Measurements from ENCODE around the gene C1QTNF12.
"Not testable (repeated sequence)": the region's sequence is repeated elsewhere in the genome, so short reads cannot be mapped to it uniquely, and the experiment has no call there.

C1QTNF12 gene

GRCh38 chr1:1259951-1260600 is 13.6 kb upstream of the C1QTNF12 start:
- no peak for DNase-seq (ENCODE audit: extremely low read depth in 1 of 2, low read depth in 1 of 2)

- no peak for DNase-seq (ENCODE audit: extremely low read depth in 1 of 2, low read depth in 1 of 2)
Measured at GRCh38 chr1:1259540-1259939, 13.0 kb upstream of the C1QTNF12 start.

- no peak for DNase-seq (ENCODE audit: extremely low read depth in 1 of 2, low read depth in 1 of 2)
Measured at GRCh38 chr1:1259119-1259488, 12.6 kb upstream of the C1QTNF12 start.

- DNase-seq (ENCODE audit: extremely low read depth in 1 of 2, low read depth in 1 of 2), result no peak
Measured at GRCh38 chr1:1256956-1257871, 10.7 kb upstream of the C1QTNF12 start.

- no peak for DNase-seq (ENCODE audit: extremely low read depth in 1 of 2, low read depth in 1 of 2)
Measured at GRCh38 chr1:1255611-1256010, 9.1 kb upstream of the C1QTNF12 start.

- DNase-seq (ENCODE audit: extremely low read depth in 1 of 2, low read depth in 1 of 2), result no peak
Measured at GRCh38 chr1:1255078-1255477, 8.6 kb upstream of the C1QTNF12 start.

- DNase-seq (ENCODE audit: extremely low read depth in 1 of 2, low read depth in 1 of 2), result no peak
Measured at GRCh38 chr1:1254667-1254998, 8.1 kb upstream of the C1QTNF12 start.

GRCh38 chr1:1253972-1254666 is 7.6 kb upstream of the C1QTNF12 start:
- no peak for DNase-seq (ENCODE audit: extremely low read depth in 1 of 2, low read depth in 1 of 2)

GRCh38 chr1:1253314-1253713 is 6.8 kb upstream of the C1QTNF12 start:
- DNase-seq (ENCODE audit: extremely low read depth in 1 of 2, low read depth in 1 of 2), result no peak

GRCh38 chr1:1250786-1251284 is 4.3 kb upstream of the C1QTNF12 start:
- peak; percentile 33 to 57 for DNase-seq (ENCODE audit: extremely low read depth in 1 of 2, low read depth in 1 of 2)

GRCh38 chr1:1248009-1248913 is 1.7 kb upstream of the C1QTNF12 start:
- not testable (repeated sequence) for DNase-seq (ENCODE audit: extremely low read depth in 1 of 2, low read depth in 1 of 2)

GRCh38 chr1:1247341-1247913 is 905 bp upstream of the C1QTNF12 start:
- no peak for DNase-seq (ENCODE audit: extremely low read depth in 1 of 2, low read depth in 1 of 2)

GRCh38 chr1:1245817-1246576 is 525 bp downstream of the C1QTNF12 start:
- no peak for DNase-seq (ENCODE audit: extremely low read depth in 1 of 2, low read depth in 1 of 2)

- DNase-seq (ENCODE audit: extremely low read depth in 1 of 2, low read depth in 1 of 2), result no peak
Measured at GRCh38 chr1:1245178-1245816, 1.2 kb downstream of the C1QTNF12 start.

GRCh38 chr1:1244192-1244811 is 2.2 kb downstream of the C1QTNF12 start:
- no peak for DNase-seq (ENCODE audit: extremely low read depth in 1 of 2, low read depth in 1 of 2)

- no peak for DNase-seq (ENCODE audit: extremely low read depth in 1 of 2, low read depth in 1 of 2)
Measured at GRCh38 chr1:1243807-1244191, 2.7 kb downstream of the C1QTNF12 start.

- no peak for DNase-seq (ENCODE audit: extremely low read depth in 1 of 2, low read depth in 1 of 2)
Measured at GRCh38 chr1:1243266-1243660, 3.3 kb downstream of the C1QTNF12 start.

- DNase-seq (ENCODE audit: extremely low read depth in 1 of 2, low read depth in 1 of 2), result no peak
Measured at GRCh38 chr1:1242461-1243265, 3.9 kb downstream of the C1QTNF12 start.

All from activated CD8-positive, alpha-beta memory T cell treated with anti-CD3 and anti-CD28 coated beads for 1 hour (primary cell).